ENCODE data around the gene MRPL27. TPM values are rescaled to one million over a fixed set of nuclear protein-coding genes. Genes with fewer than 3 reads are reported as not detected.

Gene MRPL27
- total RNA-seq, 6 experiments from 2014 or later, result 34.3 to 69.4 (median 38.6) TPM

GRCh38 chr17:50349243-50349600 lies 23.8 kb downstream of the MRPL27 start:
- Histone ChIP-seq H3K4me3 (no peak overlapping the region), H3K36me3 (no peaks in the 10 kb centered on the region), H3K27ac (no peak overlapping the region), H3K4me1 (peaks cover 0 to 10% (median 3%) of the 10 kb centered on the region in 4 donors), H3K9me3 (no peaks in the 10 kb centered on the region), H3K27me3 (no peaks in the 10 kb centered on the region)
- peak in 1 of 3 donors; percentile 33 for DNase-seq
- intact Hi-C loops (cut with DNase I), result no loop called here
- 90% methylated on average over 4 of the region's 5 CpGs for WGBS (ENCODE audit: insufficient coverage, low coverage, low lambda C conversion rate, missing lambda C conversion rate)
- ATAC-seq, result no peak
- TF ChIP-seq CTCF (IDR thresholded peaks at IDR 0.05) (no peak), POLR2A (IDR thresholded peaks at IDR 0.05) (no peak)

- no peak overlapping the region for H3K4me3 ChIP-seq
- no peak for ATAC-seq
- WGBS (ENCODE audit: insufficient coverage, low coverage, low lambda C conversion rate, missing lambda C conversion rate), result 74% methylated on average over 5 of the region's 7 CpGs
- H3K36me3 ChIP-seq, result no peaks in the 10 kb centered on the region
- peaks cover 0 to 10% (median 3%) of the 10 kb centered on the region in 4 donors for H3K4me1 ChIP-seq
- intact Hi-C loops (cut with DNase I), result no loop called here
- H3K27ac ChIP-seq, result no peak overlapping the region
- DNase-seq, result peak in 1 of 3 donors; percentile 44
- no peaks in the 10 kb centered on the region for H3K27me3 ChIP-seq
- TF ChIP-seq CTCF (IDR thresholded peaks at IDR 0.05) (no peak), POLR2A (IDR thresholded peaks at IDR 0.05) (no peak)
- no peaks in the 10 kb centered on the region for H3K9me3 ChIP-seq
Measured at GRCh38 chr17:50348522-50349242, 24.3 kb downstream of the MRPL27 start.

GRCh38 chr17:50347894-50348291 lies 25.1 kb downstream of the MRPL27 start:
- H3K9me3 ChIP-seq, result no peaks in the 10 kb centered on the region
- TF ChIP-seq CTCF (IDR thresholded peaks at IDR 0.05) (no peak), POLR2A (IDR thresholded peaks at IDR 0.05) (no peak)
- DNase-seq, result no peak
- WGBS (ENCODE audit: insufficient coverage, low coverage, low lambda C conversion rate, missing lambda C conversion rate), result 71% methylated on average over 3 of the region's 3 CpGs
- peaks cover 0 to 10% (median 3%) of the 10 kb centered on the region in 4 donors for H3K4me1 ChIP-seq
- H3K27ac ChIP-seq, result no peak overlapping the region
- ATAC-seq, result no peak
- H3K36me3 ChIP-seq, result no peaks in the 10 kb centered on the region
- H3K27me3 ChIP-seq, result no peaks in the 10 kb centered on the region
- intact Hi-C loops (cut with DNase I), result no loop called here
- H3K4me3 ChIP-seq, result no peak overlapping the region

- ATAC-seq, result no peak
- intact Hi-C loops (cut with DNase I), result no loop called here
- Histone ChIP-seq H3K4me3 (peak overlapping the region; percentile 61 to 81 (median 62)), H3K4me1 (peaks cover 0 to 10% (median 3%) of the 10 kb centered on the region in 4 donors), H3K27ac (no peak overlapping the region), H3K9me3 (no peaks in the 10 kb centered on the region), H3K27me3 (no peaks in the 10 kb centered on the region), H3K36me3 (no peaks in the 10 kb centered on the region)
- no peak for TF ChIP-seq POLR2A (IDR thresholded peaks at IDR 0.05)
- no peak for TF ChIP-seq CTCF (IDR thresholded peaks at IDR 0.05)
- no CpG with 5 or more reads among the region's 17 CpGs for WGBS (ENCODE audit: insufficient coverage, low coverage, low lambda C conversion rate, missing lambda C conversion rate)
- peak in 1 of 3 donors; percentile 41 for DNase-seq
Measured at GRCh38 chr17:50347117-50347893, 25.7 kb downstream of the MRPL27 start.
